OCI-LY3 (cell line): ENCODE results near the gene HP.

Source experiments
- H2AFZ ChIP-seq: fragments of 200-600, 300-600 bp; shearing (Covaris generic); 2 replicates; pipeline ENCODE4 v1.6.0; 2014; ENCODE audit warnings: antibody characterized with exemption, low read depth, low read length
- H3K27ac ChIP-seq: fragments of 200-600, 300-600 bp; sonication (generic); 2 replicates; pipeline ENCODE4 v1.5.1; 2014; ENCODE audit warnings: mild to moderate bottlenecking, low read length, moderate library complexity, mixed read lengths
- H3K27me3 ChIP-seq: fragments of 200-600, 300-600 bp; sonication (generic); 2 replicates; pipeline ENCODE4 v1.6.1; 2014; ENCODE audit warnings: low read depth, low read length, mixed read lengths
- H3K36me3 ChIP-seq: fragments of 200-600, 300-600 bp; sonication (generic); replicated peaks from 2 replicates; pipeline ENCODE3; 2014; ENCODE audit warnings: low read depth, low read length, mixed read lengths
- H3K4me1 ChIP-seq: fragments of 300-600, 200-600 bp; sonication (generic); 2 replicates; pipeline ENCODE4 v1.6.1; 2014; ENCODE audit warnings: low read length, mixed read lengths
- H3K4me2 ChIP-seq: fragments of 200-600, 300-600 bp; sonication (generic); 2 replicates; pipeline ENCODE4 v1.6.1; 2014; ENCODE audit warnings: low read length, mixed read lengths
- H3K4me3 ChIP-seq: fragments of 300-600, 200-600 bp; sonication (generic); 2 replicates; pipeline ENCODE4 v1.5.1; 2014; ENCODE audit warnings: antibody characterized with exemption, mild to moderate bottlenecking, low read length, moderate library complexity
- H3K79me2 ChIP-seq: fragments of 300-600, 200-600 bp; shearing (Covaris generic); 2 replicates; pipeline ENCODE4 v1.6.1; 2014; ENCODE audit warnings: mild to moderate bottlenecking, low read length, mixed read lengths
- H3K9ac ChIP-seq: fragments of 300-600, 200-600 bp; shearing (Covaris generic); 2 replicates; pipeline ENCODE4 v1.6.0; 2014; ENCODE audit warnings: mild to moderate bottlenecking, low read length, moderate library complexity
- H3K9me3 ChIP-seq: fragments of 200-600, 300-600 bp; shearing (Covaris generic); 2 replicates; pipeline ENCODE4 v1.6.1; 2014; ENCODE audit warnings: low read length, mixed read lengths; ENCODE audit not compliant: insufficient read depth
- H4K20me1 ChIP-seq: fragments of 200-600, 300-600 bp; sonication (generic); 2 replicates; pipeline ENCODE4 v1.6.1; 2016; ENCODE audit warnings: low read length, mixed read lengths; ENCODE audit not compliant: insufficient read depth
- EZH2phosphoT487 ChIP-seq: fragments of 200-600 bp; shearing (Covaris generic); IDR thresholded peaks from 2 replicates; pipeline ENCODE4 v1.6.1; 2018; ENCODE audit warnings: antibody characterized with exemption, mixed run types, low read depth
- TF ChIP-seq, protein P1 (sequence below): fragments of 200-600, 300-600 bp; sonication (generic); IDR thresholded peaks from 2 replicates; pipeline ENCODE4 v1.5.1; 2014; ENCODE audit warnings: antibody characterized with exemption, low read length, low read depth

Gene HP

DNA sequence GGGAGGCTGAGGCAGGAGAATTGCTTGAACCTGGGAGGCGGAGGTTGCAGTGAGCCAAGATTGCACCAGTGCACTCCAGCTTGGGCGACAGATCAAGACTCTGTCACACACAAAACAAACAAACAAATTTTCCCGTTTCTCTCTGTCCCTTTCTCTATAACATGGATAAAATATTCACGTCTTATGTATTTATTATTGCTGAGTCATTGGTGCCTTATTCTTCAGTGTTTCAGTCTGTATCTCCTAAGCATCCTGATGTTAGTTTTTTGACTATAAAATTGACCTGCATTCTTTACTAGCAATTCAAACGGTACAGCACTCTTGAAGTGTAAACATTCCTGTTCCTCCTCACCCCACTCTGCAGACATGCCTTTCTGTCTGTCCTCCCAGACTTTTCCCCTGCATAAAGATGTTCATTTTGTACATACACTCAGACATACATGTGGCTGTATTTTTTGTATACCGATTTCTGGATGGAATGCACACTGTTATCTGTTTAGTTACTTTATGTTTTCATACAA is 29.4 kb upstream of the HP start:
- Histone ChIP-seq H3K4me3 (no peak overlapping the region), H3K4me2 (no peak overlapping the region), H3K9me3 (no peaks in the 10 kb centered on the region), H2AFZ (no peak overlapping the region), H4K20me1 (no peaks in the 10 kb centered on the region), H3K36me3 (peaks cover 30% of the 10 kb centered on the region), H3K27me3 (no peaks in the 10 kb centered on the region), H3K27ac (no peak overlapping the region), H3K9ac (no peak overlapping the region), H3K4me1 (no peaks in the 10 kb centered on the region), H3K79me2 (no peaks in the 10 kb centered on the region)
- TF ChIP-seq, protein P1, sequence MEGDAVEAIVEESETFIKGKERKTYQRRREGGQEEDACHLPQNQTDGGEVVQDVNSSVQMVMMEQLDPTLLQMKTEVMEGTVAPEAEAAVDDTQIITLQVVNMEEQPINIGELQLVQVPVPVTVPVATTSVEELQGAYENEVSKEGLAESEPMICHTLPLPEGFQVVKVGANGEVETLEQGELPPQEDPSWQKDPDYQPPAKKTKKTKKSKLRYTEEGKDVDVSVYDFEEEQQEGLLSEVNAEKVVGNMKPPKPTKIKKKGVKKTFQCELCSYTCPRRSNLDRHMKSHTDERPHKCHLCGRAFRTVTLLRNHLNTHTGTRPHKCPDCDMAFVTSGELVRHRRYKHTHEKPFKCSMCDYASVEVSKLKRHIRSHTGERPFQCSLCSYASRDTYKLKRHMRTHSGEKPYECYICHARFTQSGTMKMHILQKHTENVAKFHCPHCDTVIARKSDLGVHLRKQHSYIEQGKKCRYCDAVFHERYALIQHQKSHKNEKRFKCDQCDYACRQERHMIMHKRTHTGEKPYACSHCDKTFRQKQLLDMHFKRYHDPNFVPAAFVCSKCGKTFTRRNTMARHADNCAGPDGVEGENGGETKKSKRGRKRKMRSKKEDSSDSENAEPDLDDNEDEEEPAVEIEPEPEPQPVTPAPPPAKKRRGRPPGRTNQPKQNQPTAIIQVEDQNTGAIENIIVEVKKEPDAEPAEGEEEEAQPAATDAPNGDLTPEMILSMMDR: no peak
- no peak for TF ChIP-seq EZH2phosphoT487

DNA sequence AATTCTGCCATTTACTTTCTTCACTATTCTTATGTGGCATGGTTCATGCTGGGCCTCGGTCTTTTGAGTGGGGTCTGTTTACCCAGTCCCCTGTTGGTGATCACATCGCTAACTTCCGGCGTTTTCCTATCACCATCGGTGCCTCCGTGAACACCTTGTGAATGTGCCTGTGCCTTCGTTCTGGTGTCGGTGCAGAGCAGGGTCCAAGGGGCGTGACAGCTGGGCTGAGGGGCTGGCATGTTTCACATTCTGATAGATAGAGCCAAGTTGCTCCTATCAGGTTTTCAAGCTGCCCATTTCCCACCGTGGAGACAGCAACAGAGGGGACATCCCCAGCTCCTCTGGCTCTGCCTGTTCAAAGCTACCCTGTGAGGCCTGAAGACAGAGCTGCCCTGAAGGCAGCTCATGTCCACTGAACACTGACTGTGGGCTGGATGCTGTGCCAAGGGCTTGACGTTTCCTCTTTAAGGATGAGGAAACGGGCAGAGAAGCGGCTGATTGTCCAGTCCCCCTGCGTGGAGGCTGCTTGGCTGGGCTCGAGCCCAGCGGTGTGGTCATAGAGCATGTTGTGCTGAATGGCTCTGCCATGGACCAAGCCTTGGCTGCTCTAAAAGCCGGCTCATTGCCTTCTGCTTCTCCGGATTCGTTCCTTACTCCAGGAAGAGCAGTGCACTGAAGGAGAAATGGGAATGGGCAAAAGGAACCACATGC is 28.7 kb upstream of the HP start:
- Histone ChIP-seq H3K79me2 (no peaks in the 10 kb centered on the region), H3K27me3 (no peaks in the 10 kb centered on the region), H3K4me2 (no peak overlapping the region), H3K4me3 (no peak overlapping the region), H3K36me3 (peaks cover 30% of the 10 kb centered on the region), H3K9ac (no peak overlapping the region), H4K20me1 (no peaks in the 10 kb centered on the region), H2AFZ (no peak overlapping the region), H3K9me3 (no peaks in the 10 kb centered on the region), H3K27ac (no peak overlapping the region), H3K4me1 (no peaks in the 10 kb centered on the region)
- TF ChIP-seq, protein P1: no peak
- TF ChIP-seq EZH2phosphoT487: no peak

DNA sequence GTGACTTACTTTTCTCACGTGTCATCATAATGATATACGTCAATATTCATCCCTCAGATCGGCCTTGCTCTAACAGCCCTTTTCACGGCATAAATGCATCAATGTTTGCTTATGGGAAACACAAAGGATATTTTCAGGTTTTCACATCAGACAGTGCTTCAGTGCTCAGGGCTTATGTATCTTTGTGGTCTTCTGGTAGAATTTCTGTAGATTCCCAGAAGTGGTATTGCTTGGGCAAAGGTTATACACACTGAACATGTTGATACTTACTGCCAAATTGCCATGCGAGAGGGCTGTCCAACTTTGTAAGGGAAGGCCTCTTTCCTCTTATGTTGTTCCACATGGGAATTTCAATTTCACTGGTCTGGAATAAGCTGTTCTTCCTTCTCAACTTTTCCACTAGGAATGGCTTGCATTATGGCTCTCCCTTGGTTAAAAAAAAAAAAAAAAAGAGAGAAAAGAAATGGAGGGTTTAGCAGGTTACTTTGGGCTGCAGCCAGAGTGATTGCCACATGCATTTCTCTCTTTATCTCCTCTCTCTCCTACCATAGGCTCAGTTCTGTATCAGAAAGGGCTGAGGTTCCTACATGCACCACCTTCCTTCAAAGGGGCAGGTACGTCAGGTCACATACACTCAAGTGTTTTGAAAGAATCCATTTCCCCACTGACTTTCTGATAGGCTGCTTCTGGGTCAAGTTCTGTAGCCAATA is 26.5 kb upstream of the HP start:
- TF ChIP-seq, protein P1: no peak
- no peak for TF ChIP-seq EZH2phosphoT487
- Histone ChIP-seq H3K27me3 (no peaks in the 10 kb centered on the region), H3K9me3 (no peaks in the 10 kb centered on the region), H3K79me2 (no peaks in the 10 kb centered on the region), H3K36me3 (peaks cover 27% of the 10 kb centered on the region), H3K4me3 (no peak overlapping the region), H4K20me1 (no peaks in the 10 kb centered on the region), H3K4me2 (no peak overlapping the region), H3K4me1 (no peaks in the 10 kb centered on the region), H3K27ac (no peak overlapping the region), H2AFZ (no peak overlapping the region), H3K9ac (no peak overlapping the region)

DNA sequence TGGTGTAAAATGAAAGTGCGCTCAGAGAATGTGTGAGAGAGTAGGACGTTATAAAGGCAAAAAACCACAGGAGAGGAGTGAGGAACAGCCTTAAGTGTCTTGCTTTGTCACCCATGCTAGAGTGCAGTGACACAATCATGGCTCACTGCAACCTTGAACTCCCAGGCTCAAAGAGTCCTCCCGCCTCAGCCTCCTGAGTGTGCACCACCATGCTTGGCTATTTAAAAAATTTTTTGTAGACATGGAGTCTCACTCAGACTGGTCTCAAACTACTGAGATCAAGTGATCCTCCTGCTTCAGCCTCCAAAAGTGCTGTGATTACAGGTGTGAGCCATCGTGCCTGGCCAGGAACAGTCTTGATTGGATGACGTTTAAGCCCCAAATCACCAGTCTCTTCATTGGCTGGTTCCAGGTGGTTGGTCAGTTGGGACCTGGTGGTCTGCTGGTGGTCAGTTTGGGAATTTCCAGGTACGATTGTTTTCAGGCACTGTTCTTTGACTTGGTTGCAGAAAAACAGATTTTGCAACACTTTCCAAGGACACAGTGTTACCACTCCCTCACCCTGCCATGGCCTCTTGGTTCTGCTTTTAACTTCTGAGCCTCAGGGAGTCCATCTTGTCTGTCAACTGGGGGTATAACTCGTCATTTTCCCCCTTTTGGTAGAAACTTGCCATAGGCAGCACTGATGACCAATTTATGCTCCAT is 24.6 kb upstream of the HP start:
- TF ChIP-seq, protein P1: no peak
- no peak for TF ChIP-seq EZH2phosphoT487
- Histone ChIP-seq H3K4me3 (no peak overlapping the region), H3K27me3 (no peaks in the 10 kb centered on the region)

More for the DNA sequence above, 24.6 kb upstream of the HP start:
- H3K9ac ChIP-seq: no peak overlapping the region
- no peaks in the 10 kb centered on the region for H3K79me2 ChIP-seq
- no peaks in the 10 kb centered on the region for H3K9me3 ChIP-seq
- H3K4me2 ChIP-seq: no peak overlapping the region
- H4K20me1 ChIP-seq: no peaks in the 10 kb centered on the region
- no peak overlapping the region for H2AFZ ChIP-seq
- H3K27ac ChIP-seq: no peak overlapping the region
- H3K4me1 ChIP-seq: no peaks in the 10 kb centered on the region
- peaks cover 14% of the 10 kb centered on the region for H3K36me3 ChIP-seq
